Duodenal mucosa (tissue), 2 donors: ENCODE data around the gene KRT10.

Experiments used
- H3K27ac ChIP-seq: one replicate; pipeline ENCODE4 v1.7.0; 2013; ENCODE audit warnings: low read depth, low read length
- H3K27me3 ChIP-seq, 2 donors: one replicate each; pipeline ENCODE4 v1.7.0; 2013; ENCODE audit warnings: low read length in 2 of 2, control low read depth in 1 of 2; ENCODE audit not compliant: insufficient read depth in 2 of 2, control insufficient read depth in 1 of 2
- H3K36me3 ChIP-seq, 2 donors: one replicate each; pipeline ENCODE4 v1.7.0; 2013; ENCODE audit warnings: low read length in 2 of 2, control low read depth in 1 of 2; ENCODE audit not compliant: insufficient read depth in 2 of 2, control insufficient read depth in 1 of 2
- H3K4me1 ChIP-seq, 2 donors: one replicate each; pipeline ENCODE4 v1.7.0; 2013; ENCODE audit warnings: low read length in 2 of 2, control low read depth in 1 of 2; ENCODE audit not compliant: insufficient read depth in 2 of 2, control insufficient read depth in 1 of 2
- H3K4me3 ChIP-seq, 2 donors: one replicate each; pipeline ENCODE4 v1.7.0; 2013; ENCODE audit warnings: low read length in 2 of 2, low read depth in 1 of 2
- H3K9ac ChIP-seq, 2 donors: one replicate each; pipeline ENCODE4 v1.7.0; 2013; ENCODE audit warnings: low read length in 2 of 2, low read depth in 1 of 2
- H3K9me3 ChIP-seq, 2 donors: one replicate each; pipeline ENCODE4 v1.7.0; 2013; ENCODE audit warnings: low read length in 2 of 2, control low read depth in 1 of 2; ENCODE audit not compliant: control insufficient read depth in 1 of 2

The KRT10 gene

DNA sequence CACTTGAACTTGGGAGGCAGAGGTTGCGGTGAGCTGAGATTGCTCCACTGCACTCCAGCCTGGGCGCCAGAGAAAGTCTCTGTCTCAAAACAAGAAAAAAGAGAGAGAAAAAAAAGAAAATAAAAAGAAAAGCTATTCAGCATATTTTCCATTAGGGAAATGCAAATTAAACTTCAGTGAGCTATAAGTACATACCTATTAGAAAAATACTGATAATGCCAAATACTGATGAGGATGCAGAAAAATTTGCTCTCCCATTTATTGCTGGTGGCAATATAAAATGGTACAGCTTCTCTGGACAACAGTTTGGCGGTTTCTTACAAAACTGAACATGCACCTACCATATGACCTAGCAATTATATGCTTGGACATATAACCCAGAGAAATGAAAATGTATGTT lies 9.8 kb downstream of the KRT10 start:
- H3K27ac ChIP-seq, result no peak overlapping the region
- peaks cover 21 to 40% of the 10 kb centered on the region in 2 donors for H3K27me3 ChIP-seq
- peaks cover 0 to 8% of the 10 kb centered on the region in 2 donors for H3K36me3 ChIP-seq
- no peaks in the 10 kb centered on the region for H3K4me1 ChIP-seq
- no peak overlapping the region for H3K9ac ChIP-seq
- H3K9me3 ChIP-seq, result no peaks in the 10 kb centered on the region
- no peak overlapping the region for H3K4me3 ChIP-seq

DNA sequence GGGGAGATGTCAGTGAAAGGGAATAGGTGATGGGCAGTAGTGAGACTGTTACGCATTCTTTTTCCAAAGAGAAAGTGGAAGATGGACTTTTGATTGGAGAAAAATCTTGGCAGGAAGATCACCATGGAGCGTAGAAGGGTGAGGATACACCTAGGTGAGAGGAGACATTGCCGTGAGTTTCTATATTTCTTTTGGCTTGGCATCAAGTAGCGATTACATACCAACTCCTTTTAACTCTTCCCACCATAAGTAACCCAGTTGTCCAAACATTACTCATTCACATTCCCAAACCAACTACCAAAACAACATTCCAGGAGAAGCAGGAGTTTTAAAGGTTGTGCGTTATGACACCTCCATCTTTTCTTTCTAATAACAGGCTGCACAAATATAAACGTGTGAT lies 11.9 kb downstream of the KRT10 start:
- no peak overlapping the region for H3K9ac ChIP-seq

GRCh38 chr17:40809721-40810421 lies 12.5 kb downstream of the KRT10 start:
- Histone ChIP-seq H3K9ac (no peak overlapping the region), H3K27ac (no peak overlapping the region), H3K4me1 (no peaks in the 10 kb centered on the region), H3K27me3 (peaks cover 35 to 53% of the 10 kb centered on the region in 2 donors), H3K9me3 (no peaks in the 10 kb centered on the region), H3K4me3 (no peak overlapping the region), H3K36me3 (no peaks in the 10 kb centered on the region)

More for the DNA sequence above, 11.9 kb downstream of the KRT10 start:
- Histone ChIP-seq H3K4me3 (no peak overlapping the region), H3K9me3 (no peaks in the 10 kb centered on the region), H3K27me3 (peaks cover 35 to 49% of the 10 kb centered on the region in 2 donors), H3K36me3 (no peaks in the 10 kb centered on the region), H3K4me1 (no peaks in the 10 kb centered on the region), H3K27ac (no peak overlapping the region)

- H3K9me3 ChIP-seq, result no peaks in the 10 kb centered on the region
- no peaks in the 10 kb centered on the region for H3K4me1 ChIP-seq
Measured at GRCh38 chr17:40806131-40806530, 16.3 kb downstream of the KRT10 start.

DNA sequence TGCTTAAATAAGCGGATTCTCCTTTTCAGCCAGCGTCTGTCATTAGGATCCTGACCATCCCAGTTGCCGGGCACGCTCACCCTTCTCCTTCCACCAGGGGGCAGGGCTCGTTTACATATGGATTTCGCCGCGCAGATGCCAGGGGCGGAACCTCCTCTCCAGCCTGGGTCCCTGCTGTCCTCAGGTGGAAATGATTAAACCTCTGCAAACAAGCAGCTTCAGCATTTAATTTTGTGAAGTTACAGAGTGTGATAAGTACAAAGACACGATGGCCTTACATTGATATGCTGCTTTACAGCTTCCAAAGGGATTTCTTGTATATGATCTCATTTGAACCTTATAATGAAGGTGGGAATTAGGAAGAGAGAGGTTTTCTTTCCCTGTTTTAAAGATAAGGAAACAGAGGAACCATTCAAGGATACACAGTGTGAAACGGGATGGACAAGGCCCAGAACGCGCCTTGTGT lies 18.8 kb downstream of the KRT10 start:
- Histone ChIP-seq H3K9me3 (no peaks in the 10 kb centered on the region), H3K27ac (no peak overlapping the region), H3K4me1 (no peaks in the 10 kb centered on the region), H3K36me3 (no peaks in the 10 kb centered on the region), H3K27me3 (peaks cover 29 to 30% of the 10 kb centered on the region in 2 donors), H3K4me3 (no peak overlapping the region), H3K9ac (no peak overlapping the region)

More at GRCh38 chr17:40806131-40806530, 16.3 kb downstream of the KRT10 start:
- Histone ChIP-seq H3K9ac (no peak overlapping the region), H3K27me3 (peaks cover 30 to 38% of the 10 kb centered on the region in 2 donors), H3K36me3 (no peaks in the 10 kb centered on the region), H3K4me3 (no peak overlapping the region), H3K27ac (no peak overlapping the region)

- Histone ChIP-seq H3K27me3 (peaks cover 26 to 34% of the 10 kb centered on the region in 2 donors), H3K4me3 (no peak overlapping the region), H3K27ac (no peak overlapping the region), H3K9me3 (no peaks in the 10 kb centered on the region), H3K9ac (no peak overlapping the region), H3K36me3 (no peaks in the 10 kb centered on the region), H3K4me1 (no peaks in the 10 kb centered on the region)
Measured at GRCh38 chr17:40801157-40801556, 21.3 kb downstream of the KRT10 start.

DNA sequence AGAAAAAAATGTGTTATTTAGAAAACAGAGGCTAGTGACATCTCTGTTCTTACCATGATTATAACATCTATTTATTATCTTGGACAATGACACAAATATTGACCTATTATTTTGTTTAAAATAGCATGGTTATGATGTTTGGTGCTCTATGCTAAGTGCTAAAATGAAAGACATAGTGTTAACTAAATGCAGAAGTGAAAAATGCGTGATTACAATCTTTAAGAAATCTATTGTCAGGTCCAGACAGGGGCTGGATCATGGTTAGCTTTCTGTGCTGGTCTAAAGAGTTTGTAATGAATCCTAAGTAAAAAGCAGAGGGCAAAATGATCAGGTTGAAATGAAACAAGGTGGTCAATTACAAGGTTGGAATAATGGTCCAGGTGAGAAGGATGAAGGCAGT lies 22.0 kb downstream of the KRT10 start:
- H3K27me3 ChIP-seq, result peaks cover 31 to 38% of the 10 kb centered on the region in 2 donors

GRCh38 chr17:40799859-40800258 lies 22.6 kb downstream of the KRT10 start, which contains the start of gene KRT28:
Gene KRT28, minus strand, starts transcription at chr17:40799959. Its CDS starts 66 bp downstream, at chr17:40799893.
- Histone ChIP-seq H3K27ac (no peak within 1 kb of the TSS), H3K4me1 (no peaks in the 10 kb centered on the region), H3K4me3 (no peak within 1 kb of the TSS), H3K9ac (no peak within 1 kb of the TSS), H3K9me3 (no peaks in the 10 kb centered on the region), H3K36me3 (no peaks in the 10 kb centered on the region), H3K27me3 (peaks cover 35% of the 10 kb centered on the region in 2 donors)

More for the DNA sequence above, 22.0 kb downstream of the KRT10 start:
- Histone ChIP-seq H3K36me3 (no peaks in the 10 kb centered on the region), H3K4me3 (no peak overlapping the region), H3K4me1 (no peaks in the 10 kb centered on the region), H3K9me3 (no peaks in the 10 kb centered on the region), H3K9ac (no peak overlapping the region), H3K27ac (no peak overlapping the region)

DNA sequence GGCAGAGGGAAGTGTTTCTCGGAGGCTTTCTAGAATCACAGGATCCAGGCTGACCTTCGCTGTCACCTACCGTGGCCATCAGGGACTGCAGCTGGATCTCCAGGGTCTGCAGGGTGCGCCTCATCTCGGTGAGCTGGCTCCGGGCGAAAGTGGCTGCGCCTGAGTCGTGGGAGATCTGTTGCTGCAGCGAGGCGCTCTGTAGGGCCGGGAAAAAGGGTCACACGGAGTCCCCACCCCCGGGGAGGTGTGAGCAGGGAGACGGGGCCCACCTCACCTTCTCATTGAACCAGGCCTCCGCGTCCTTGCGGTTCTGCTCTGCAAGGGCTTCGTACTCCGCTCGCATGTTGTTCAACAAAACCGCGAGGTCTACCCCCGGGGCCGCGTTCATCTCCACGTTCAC lies 25.6 kb downstream of the KRT10 start:
- Histone ChIP-seq H3K36me3 (no peaks in the 10 kb centered on the region), H3K27me3 (peaks cover 35 to 36% of the 10 kb centered on the region in 2 donors), H3K4me1 (no peaks in the 10 kb centered on the region), H3K4me3 (no peak overlapping the region), H3K27ac (no peak overlapping the region), H3K9me3 (no peaks in the 10 kb centered on the region), H3K9ac (no peak overlapping the region)

DNA sequence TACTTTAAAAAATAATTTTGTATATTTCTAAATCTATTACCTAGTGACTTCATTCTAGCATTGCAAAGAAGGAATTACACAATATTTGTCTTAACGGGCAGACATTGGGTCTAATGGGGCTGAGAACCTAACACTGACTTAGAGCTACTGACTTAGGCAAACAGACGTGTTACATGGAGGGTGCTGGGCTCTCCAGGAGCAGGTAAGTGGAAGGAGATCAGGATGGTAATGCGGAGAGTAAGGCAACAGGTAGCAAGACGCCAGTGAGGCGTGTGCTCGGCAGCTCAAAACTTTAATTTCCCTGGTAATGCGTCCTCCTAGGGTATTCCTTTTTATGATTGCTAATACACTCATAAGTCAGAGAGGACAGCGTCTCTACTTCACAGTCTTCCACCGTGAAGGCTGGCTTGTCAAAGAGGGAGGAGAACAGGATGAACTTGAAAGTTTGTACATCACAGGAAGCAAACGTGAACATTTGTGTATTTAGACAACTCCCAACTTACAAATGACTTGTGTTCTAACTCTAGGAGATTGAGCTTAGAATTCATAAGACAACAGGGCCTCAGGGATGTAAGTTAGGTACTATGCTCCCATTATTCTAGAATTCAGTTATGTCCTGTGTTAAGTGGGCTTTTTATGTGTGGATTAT lies 27.3 kb downstream of the KRT10 start:
- H3K27me3 ChIP-seq, result peaks cover 25 to 31% of the 10 kb centered on the region in 2 donors

More for the DNA sequence above, 27.3 kb downstream of the KRT10 start:
- H3K4me3 ChIP-seq, result no peak overlapping the region
- no peaks in the 10 kb centered on the region for H3K4me1 ChIP-seq
- no peaks in the 10 kb centered on the region for H3K36me3 ChIP-seq
- H3K27ac ChIP-seq, result no peak overlapping the region
- H3K9ac ChIP-seq, result no peak overlapping the region
- no peaks in the 10 kb centered on the region for H3K9me3 ChIP-seq
